HG02970 (cell line): ENCODE data around the gene GLG1.
"Not testable (repeated sequence)": the region's sequence is repeated elsewhere in the genome, so short reads cannot be mapped to it uniquely, and the experiment has no call there.

Experiments used
- ATAC-seq: cut with Tn5 transposase; IDR thresholded peaks from one replicate; pipeline ENCODE4 v1.9.1; 2021; ENCODE audit warnings: mild to moderate bottlenecking, moderate library complexity, moderate number of reproducible peaks; ENCODE audit not compliant: unreplicated experiment, low FRiP score

Gene GLG1

DNA sequence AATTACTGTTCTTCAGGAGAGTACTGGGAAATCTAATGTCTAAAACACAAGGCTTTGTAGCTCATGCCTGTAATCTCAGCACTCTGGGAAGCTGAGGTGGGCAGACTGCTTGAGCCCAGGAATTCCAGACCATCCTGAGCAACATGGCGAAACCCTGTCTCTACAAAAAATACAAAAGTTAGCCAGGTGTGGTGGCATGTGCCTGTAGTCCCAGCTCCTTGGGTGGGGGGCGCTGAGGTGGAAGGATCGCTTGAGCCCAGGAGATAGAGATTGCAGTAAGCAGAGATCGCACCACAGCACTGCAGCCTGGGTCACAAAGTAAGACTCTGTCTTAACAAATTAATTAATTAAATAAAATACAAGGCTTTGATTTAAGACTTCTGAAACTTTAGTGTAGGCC, 60.8 kb downstream of the GLG1 start:
- not testable (repeated sequence) for ATAC-seq

DNA sequence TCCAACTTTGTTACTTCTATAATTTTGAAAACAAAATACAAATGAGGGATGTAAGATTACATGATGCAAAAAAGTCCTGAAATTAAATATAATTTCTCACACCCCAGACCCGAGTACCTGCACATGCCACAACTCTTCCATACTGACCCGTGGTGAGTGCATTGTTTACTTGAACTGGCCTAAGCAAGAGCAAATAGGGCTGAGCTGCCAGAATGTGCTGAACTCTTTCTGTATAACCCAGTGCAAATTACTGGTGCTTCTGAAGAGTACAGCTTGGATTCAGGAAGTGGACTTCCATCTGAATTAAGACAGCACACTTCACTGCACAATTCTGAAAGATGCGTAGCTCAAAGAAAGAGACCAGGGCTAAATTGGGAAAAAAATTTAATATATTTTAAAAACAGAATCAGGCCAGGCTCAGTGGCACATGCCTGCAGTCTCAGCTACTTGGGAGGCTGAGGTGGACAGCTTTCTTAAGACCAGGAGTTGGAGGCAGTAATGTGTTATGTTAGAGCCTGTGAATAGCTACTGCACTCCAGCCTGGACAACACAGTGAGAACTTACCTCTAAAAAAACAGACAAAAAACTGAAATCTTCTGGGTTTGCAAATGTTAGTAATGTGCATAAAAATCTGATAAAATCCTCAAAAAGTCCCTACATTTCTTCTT, 63.9 kb downstream of the GLG1 start:
- ATAC-seq = not testable (repeated sequence)

DNA sequence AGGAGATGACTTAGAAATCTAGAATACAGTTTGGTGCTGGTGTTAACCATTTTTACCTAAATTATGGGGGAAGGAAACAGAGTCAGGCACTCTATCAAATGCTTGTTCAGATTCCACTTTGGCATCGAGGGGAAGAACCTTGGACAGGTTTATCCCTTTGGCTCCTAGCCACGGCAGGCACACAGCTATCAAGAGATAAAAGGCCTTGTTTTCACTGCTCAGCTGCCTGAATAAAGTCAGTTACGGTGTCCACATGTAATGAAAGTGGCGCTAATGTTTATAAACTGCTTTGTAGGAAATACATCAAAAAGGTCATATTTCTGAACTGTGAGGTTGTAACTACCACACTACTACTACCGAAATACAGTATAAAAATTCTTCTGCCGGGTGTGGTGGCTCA, 66.3 kb downstream of the GLG1 start:
- not testable (repeated sequence) for ATAC-seq

DNA sequence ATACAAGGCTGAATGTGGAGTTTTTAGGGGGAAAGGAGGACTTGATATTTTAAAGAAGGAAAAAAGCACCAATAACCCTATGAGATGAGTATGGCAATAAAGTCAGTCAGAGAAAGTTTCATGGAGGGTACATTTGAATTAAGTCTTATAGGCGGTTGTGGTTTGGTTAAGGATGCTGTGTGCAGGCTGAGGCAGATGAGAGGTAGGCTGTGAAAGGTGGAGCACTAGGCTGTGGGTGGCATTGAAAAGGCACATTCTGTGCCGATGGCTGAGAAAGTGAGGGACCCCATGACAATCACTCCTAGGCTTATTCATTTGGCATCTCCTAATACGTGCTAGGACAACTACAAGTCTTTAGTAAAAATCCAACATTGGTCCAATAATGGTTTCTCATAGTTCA, 68.1 kb downstream of the GLG1 start:
- not testable (repeated sequence) for ATAC-seq

DNA sequence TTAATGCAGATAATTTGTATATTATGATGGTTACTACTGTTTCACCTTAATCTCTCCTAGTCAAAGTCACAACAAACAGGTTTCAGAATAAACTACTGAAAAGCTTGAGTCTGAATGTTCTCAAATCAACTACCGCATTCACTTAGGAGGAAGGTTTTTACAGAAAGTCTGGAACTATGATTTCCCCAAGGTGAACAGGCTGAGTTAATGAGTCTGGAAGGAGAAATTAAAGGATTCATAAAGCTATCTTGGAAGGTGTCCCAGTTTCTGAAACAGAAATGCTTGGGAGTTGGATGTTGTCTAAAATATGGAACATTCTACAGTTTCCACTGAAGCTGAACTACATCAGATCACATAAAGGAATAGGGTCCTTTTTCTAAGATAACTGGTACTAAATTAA, 69.2 kb downstream of the GLG1 start:
- not testable (repeated sequence) for ATAC-seq

DNA sequence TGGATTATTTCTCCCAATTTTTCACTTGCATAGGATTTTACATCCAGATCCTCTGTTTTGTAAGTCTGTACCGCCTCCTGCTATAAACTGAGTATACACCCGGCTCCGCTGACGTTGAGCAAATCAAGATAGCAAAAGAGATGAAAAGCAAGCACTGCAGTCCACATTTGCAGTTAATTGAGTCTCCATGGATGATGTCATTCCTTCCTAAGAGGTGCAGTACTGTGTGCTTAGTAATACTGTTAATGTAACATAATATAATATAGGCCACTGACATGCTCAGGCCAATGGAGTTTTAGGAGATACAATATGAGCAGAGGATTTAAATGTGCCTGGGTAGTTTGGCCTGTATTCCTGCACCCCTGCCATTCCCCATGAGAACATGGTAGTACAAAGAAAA, 72.3 kb downstream of the GLG1 start:
- not testable (repeated sequence) for ATAC-seq

DNA sequence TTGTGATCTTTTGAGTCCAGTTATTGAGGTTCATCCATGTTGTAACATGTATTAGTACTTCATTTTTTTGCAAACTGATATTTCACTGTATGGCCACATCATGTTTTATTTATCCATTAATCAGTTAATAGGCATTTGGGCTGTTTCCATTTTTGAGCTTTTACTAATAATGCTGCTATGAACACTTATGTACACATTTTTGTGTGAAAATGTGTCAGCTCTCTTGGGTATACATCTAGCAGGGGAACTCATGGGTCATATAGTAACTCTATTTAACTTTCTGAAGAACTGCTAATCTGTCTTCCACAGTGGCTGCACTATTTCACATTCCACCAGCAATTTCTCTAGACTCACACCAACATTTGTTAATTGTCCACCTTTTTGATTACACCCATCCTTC, 82.0 kb downstream of the GLG1 start:
- no peak for ATAC-seq

DNA sequence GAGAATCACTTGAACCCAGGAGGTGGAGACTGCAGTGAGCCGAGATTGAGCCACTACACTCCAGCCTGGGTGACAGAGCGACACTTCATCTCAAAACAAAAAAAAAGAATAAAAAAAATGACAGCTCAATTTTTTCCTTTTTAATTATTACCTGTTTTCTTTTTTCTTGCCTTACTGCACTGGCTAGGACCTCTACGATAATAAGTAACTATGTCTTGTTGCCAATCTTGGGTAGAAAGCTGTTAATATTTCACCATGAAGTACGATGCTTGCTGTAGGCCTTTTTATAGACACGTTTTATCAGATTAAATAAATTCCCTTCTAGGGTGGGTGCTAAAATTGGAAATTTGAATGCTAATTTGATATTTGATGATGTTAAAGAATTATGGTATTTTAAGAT, 82.8 kb downstream of the GLG1 start:
- no peak for ATAC-seq

DNA sequence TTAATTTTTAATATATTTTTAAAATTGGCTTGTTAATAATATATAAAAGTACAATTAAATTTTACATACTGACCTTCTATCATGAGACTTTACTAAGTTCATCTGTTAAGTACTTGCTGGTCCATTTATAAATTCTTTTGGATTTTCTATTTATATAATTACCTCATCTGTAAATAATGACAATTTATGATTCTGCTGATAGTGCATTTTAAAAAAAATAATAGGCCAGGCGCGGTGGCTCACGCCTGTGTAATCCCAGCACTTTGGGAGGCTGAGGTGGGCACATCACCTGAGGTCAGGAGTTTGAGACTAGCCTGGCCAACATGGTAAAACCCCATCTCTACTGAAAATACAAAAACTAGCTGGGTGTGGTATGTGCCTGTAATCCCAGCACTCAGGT, 83.2 kb downstream of the GLG1 start:
- ATAC-seq = not testable (repeated sequence)

DNA sequence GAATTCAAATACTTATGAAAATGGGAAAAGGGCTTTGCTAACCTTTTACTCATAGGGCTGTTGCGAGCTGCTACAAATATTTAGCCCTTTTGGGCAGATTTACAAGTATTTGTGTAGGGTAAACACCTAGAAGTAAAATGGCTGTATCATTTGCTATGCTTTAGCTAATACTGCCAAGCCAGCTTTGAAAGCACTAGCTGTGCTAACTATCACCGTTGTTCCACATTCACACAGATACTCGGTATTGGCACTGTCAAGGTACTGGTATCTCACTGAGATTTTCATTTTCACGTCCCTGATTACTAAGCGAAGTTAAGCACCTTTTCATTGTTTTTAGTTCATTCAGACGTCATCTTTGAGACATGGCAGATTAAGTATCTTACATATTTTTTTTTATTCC, 84.8 kb downstream of the GLG1 start:
- ATAC-seq = no peak

DNA sequence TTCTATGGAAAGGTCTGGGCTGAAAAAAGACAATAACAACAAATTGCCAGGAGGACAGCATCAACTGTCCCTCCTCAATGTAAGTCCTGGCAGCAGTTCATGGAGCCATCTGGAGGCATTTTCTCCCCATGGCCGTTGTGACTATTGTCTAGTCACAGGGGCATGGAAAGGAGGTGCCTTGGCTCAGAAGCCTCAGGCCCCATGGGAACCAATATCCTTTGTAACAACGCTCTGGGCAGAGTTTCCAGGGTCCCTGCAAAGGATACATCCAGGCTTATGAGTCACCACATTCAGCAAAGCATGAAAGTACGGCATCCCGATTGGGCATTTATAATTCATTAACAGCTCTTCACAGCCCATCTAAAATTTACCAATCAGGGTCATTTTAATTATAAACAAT, 85.2 kb downstream of the GLG1 start:
- ATAC-seq = no peak

DNA sequence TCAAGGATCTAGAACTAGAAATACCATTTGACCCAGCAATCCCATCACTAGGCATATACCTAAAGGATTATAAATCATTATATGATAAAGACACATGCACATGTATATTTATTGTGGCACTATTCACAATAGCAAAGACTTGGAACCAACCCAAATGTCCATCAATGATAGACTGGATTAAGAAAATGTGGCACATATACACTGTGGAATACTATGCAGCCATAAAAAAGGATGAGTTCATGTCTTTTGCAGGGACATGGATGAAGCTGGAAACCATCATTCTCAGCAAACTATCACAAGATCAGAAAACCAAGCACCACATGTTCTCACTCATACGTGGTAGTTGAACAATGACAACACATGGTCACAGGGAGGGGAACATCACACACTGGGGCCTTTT, 88.0 kb downstream of the GLG1 start:
- ATAC-seq = not testable (repeated sequence)

DNA sequence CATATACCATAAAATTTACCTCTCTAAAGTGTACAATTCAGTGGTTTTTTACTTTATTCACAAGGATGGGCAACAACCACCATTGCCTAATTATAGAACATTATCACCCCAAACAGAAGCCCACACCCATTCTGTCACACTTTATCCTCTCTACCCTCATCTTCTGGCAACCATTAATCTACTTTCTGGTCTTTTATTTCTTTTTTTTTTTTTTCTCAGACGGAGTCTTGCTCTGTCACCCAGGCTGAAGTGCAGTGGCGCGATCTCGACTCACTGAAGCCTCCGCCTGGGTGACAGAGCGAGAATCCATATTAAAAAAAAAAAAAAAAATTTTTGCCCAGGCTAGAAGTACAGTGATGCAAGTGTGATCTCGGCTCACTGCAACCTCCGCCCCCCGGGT, 95.0 kb downstream of the GLG1 start:
- no peak for ATAC-seq

DNA sequence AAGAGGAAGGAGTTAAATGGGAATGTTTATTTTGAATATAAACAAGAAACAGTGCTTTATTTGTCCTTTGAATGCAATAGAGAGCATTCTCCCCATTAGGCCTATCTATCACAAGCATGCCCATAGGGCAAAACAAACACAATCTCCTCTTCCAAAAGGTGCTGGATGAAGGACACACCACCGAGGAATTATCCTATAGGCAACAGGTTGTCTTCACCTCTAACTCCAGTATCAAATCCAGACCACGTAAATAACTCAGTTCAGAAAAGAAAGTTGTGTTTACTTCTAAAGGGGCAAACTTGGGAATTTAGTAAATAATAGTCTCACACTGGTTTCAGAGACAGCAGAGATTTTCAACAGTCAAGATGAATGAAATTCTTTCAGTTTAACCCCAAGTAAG, 101.9 kb downstream of the GLG1 start:
- ATAC-seq = no peak

DNA sequence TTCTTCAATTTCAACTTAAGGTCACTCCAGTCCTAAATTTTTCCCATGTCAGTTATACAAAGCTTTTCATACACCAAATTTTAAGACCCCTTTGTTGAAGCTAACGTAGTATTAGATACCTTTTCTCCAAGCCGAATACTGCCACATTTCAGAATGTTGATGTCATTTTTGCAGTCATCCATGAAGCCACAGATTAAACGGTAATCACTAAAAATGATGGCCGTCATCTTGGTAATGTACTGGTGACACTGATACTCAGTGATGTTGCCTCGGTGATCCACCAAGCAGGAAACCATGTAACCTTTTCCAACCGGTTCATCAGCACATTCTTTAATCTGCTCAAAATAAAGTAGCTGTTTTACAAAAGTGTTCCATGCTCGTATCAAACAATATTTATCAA, 103.5 kb downstream of the GLG1 start:
- no peak for ATAC-seq

DNA sequence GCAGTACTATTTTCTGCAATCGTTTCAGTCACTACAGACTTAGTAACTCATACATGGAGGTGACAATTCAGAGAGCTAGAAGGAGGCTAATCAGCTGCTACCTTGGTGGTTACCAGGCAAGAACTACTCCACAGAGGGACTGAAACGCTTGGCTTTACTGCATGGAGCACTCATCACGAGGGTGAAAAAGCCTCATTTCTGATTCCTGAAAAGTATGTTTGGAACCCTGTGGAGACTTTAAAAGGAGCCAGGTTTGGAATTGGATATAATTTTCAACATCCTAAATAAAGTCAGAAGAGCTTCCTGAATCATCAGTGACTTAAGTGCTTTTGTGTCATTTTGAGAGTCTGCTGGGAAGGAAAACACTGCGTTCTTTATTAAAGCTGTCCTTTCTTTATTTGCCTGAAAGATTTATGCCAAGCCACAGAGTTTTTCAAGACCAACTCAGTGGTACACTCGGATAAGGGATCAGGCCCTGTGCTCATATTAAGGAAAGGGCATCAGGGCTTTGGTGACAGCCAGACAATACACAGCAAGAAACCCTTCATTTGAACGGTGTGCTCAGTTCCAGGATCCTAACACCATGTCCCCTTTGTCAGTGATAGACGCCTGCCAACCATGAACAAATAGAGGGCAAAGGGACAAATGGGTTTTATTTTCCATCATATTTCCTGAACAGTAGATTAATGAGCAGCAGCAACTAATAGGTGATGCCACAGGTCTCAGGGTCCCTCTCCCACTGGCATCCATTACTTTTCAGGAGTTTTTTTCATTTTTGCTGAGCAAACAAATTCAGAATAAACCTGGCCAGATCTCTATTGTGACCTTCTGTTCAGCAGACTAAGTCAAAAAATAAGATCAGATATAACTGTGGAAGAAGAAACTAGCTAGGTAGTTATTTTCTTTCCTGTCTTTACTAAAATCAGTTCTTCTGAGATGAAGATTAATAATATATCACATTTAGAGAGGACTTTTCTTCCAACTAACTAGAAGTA, 105.1 kb downstream of the GLG1 start:
- ATAC-seq = no peak

DNA sequence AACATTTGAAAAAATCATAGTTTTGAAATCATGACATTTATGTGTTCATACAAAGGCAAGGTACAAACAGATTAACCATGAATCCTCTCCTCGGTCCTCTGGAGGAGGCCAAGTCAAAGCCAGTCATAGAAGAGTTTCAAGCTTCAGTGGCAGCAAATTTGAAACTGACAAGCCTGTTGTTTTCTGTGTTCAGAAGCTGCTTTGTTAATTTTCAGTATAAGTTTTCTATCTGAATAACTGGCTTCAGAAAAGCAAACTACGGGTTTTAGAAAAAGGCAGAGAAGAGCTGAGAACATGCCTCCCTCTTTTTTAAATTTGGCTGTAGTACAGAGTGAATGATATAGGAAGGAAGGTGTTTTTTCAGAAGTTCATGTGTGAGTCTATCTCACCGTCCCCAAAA, 106.0 kb downstream of the GLG1 start:
- no peak for ATAC-seq

DNA sequence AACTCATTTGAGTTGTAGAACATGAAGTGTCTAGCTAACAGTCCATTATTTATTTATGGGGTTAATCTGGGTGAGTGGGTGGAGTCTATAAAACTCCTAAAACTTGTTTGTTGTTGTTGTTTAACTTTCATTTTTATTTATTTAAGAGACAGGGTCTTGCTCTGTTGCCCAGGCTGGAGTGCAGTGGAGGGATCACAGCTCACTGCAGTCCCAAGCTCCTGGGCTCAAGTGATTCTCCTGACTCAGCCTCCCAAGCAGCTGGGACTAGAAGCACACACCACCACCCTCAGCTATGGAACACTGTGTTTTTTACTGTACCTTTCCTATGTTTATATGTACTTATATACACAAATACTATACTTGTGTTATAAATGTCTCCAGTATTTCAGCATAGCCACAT, 107.8 kb downstream of the GLG1 start:
- no peak for ATAC-seq

DNA sequence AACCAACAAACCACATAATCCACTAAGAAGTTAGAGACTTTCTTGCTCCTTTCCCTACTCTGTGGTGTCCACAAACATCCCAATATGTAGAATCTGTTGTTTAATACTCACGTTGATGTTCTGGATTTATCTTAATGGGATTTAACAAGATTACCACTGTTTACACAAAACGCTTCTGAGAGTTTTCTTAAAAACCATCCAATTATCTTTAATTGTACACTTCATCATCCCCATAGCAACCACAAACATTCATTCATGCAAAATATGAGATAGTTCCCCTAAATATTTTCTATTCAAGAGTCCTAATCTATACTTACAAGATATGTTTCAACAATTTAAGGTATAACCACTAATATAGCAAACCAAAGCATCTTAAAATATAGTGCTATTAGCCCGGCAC, 109.2 kb downstream of the GLG1 start:
- no peak for ATAC-seq

DNA sequence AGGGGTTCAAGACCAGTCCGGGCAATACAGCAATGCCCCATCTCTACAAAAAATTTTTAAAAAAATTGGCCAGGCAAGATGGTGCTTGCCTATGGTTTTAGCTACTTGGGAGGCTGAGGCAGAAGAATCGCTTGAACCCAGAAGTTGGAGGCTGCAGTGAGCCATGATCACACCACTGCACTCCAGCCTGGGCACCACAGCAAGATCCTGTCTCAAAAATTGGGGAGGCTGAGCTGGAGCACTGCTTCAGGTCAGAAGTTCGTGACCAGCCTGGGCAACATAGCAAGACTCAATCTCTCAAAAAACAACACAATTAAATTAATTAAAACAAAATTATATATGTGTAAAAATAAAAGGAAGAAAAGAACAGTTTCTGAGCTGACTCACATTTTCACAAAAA, 110.9 kb downstream of the GLG1 start:
- ATAC-seq = no peak

DNA sequence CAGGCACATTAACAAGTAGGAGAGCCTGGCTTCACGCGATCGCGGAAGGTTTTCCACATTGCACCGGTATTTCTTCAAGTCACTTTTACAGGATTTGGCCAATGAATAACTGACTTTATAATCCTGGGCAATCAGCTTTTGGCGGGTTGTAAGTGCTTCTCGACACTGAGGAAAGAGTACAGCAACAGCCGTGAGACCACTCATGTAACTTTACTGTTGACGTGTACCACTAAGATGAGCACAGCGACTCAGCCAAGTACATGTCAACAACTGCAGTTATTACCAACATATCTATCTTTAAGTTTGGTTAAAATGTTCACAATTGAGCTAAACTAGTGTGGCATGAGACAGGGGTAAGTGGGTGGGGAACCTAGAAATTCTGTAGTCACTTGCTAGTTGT, 113.9 kb downstream of the GLG1 start:
- no peak for ATAC-seq
